ENCODE data around the gene SLC25A43. TPM values are rescaled to one million over a fixed set of nuclear protein-coding genes. Genes with fewer than 3 reads are reported as not detected.

The SLC25A43 gene
- total and polyA plus RNA-seq, 2 of the 8 experiments (the other 6 are each of a cell fraction or from before 2014, with no cell fraction given), result 3.1 to 5.8 TPM

- no peak overlapping the region for H2AK5ac ChIP-seq (ENCODE audit: low read depth, low read length)
- no peaks in the 10 kb centered on the region for H3K79me1 ChIP-seq (ENCODE audit: low read depth, low read length)
- ChIA-PET CTCF (ENCODE audit: partially characterized antibody) (interaction anchor here (0.7 to 2.2 kb wide), 9 partner anchors 9 to 267 kb away, joined by 3 to 11 read pairs (median 6); no protein-coding TSS in a partner anchor), POLR2A (ENCODE audit: partially characterized antibody) (interaction anchor here (1.3 to 1.7 kb wide), 2 partner anchors 9 to 20 kb away, joined by 6 read pairs; no protein-coding TSS in a partner anchor)
- peak overlapping the region; percentile 14; the same call in 1 of the 2 replicates for H4K8ac ChIP-seq (ENCODE audit: extremely low read depth, insufficient read depth, low read length)
- H3K23me2 ChIP-seq (ENCODE audit: low read depth, low read length), result no peaks in the 10 kb centered on the region
- no peaks in the 10 kb centered on the region for H3K79me2 ChIP-seq (ENCODE audit: control insufficient read depth in 1 of 2, insufficient read depth in 2 of 2, low read length in 2 of 2)
- no peak overlapping the region for H2BK120ac ChIP-seq (replicated peaks; ENCODE audit: low read depth, low read length)
- H2BK5ac ChIP-seq (ENCODE audit: low read depth, low read length), result no peak overlapping the region
- no peak overlapping the region for H3K14ac ChIP-seq (ENCODE audit: insufficient read length)
- no peak overlapping the region for H3K4ac ChIP-seq (replicated peaks; ENCODE audit: insufficient read length, low read depth, low read length)
- 100% methylated on average over 2 of the region's 2 CpGs; no CpG with 5 or more reads in 1 of the 2 experiments for WGBS, 2 experiments (ENCODE audit: extremely low coverage in 1 of 2, insufficient coverage in 1 of 2, insufficient read length in 1 of 2, insufficient replicate concordance in 2 of 2, low coverage in 1 of 2, low lambda C conversion rate in 2 of 2, missing lambda C conversion rate in 1 of 2)
- FAIRE-seq (no peak), DNase-seq (ENCODE audit: low read depth in 1 of 2, low spot score in 2 of 2) (no peak)
- no peak overlapping the region for H2BK15ac ChIP-seq (ENCODE audit: low read length)
- no peak overlapping the region for H3K4me3 ChIP-seq (ENCODE audit: extremely low read depth in 1 of 4, insufficient read depth in 2 of 4, low read depth in 3 of 4, low read length in 4 of 4)
- no peak overlapping the region for H3K27ac ChIP-seq (ENCODE audit: low read depth, low read length)
- no peaks in the 10 kb centered on the region for H3K27me3 ChIP-seq (replicated peaks in 1 of 4; ENCODE audit: control insufficient read depth in 3 of 4, extremely low read depth in 1 of 4, insufficient read depth in 3 of 4, low read length in 3 of 4)
- H3K4me1 ChIP-seq (replicated peaks in 1 of 4; ENCODE audit: control insufficient read depth in 3 of 4, insufficient read depth in 4 of 4, low read length in 3 of 4), result peaks cover 0 to 2% (median 0%) of the 10 kb centered on the region in 4 experiments; a peak in 1 of 7 replicates
- no peak overlapping the region for H4K91ac ChIP-seq (replicated peaks; ENCODE audit: insufficient read length, low read length)
- H2BK20ac ChIP-seq (ENCODE audit: low read length), result no peak overlapping the region
- no peak overlapping the region for H4K5ac ChIP-seq (ENCODE audit: insufficient read length, low read depth, low read length)
- H3K18ac ChIP-seq (ENCODE audit: extremely low read depth, low read length), result no peak overlapping the region
- H3K4me2 ChIP-seq (ENCODE audit: insufficient read depth in 1 of 2, low read depth in 2 of 2, low read length in 2 of 2), result no peak overlapping the region
- no peaks in the 10 kb centered on the region for H3K36me3 ChIP-seq (ENCODE audit: control insufficient read depth in 2 of 4, insufficient read depth in 4 of 4, low read length in 3 of 4)
- no peak overlapping the region for H2AFZ ChIP-seq (ENCODE audit: low read length)
- no peak overlapping the region for H2BK12ac ChIP-seq (ENCODE audit: low read depth, low read length)
- H3K56ac ChIP-seq (replicated peaks; ENCODE audit: insufficient read length, low read depth, low read length), result no peak overlapping the region
- no peak overlapping the region for H3K9ac ChIP-seq (replicated peaks in 1 of 4; ENCODE audit: extremely low read depth in 1 of 4, low read depth in 3 of 4, low read length in 3 of 4)
- H4K20me1 ChIP-seq (replicated peaks in 1 of 2; ENCODE audit: control insufficient read depth in 1 of 2, insufficient read depth in 2 of 2, low read length in 2 of 2), result no peaks in the 10 kb centered on the region
- H3K23ac ChIP-seq (ENCODE audit: insufficient read length), result no peak overlapping the region
- no peaks in the 10 kb centered on the region for H3K9me3 ChIP-seq (ENCODE audit: insufficient read depth in 2 of 2, low read depth in 1 of 2, low read length in 1 of 2)
- TF ChIP-seq RBBP5 (IDR thresholded peaks at IDR 0.05; ENCODE audit: borderline replicate concordance, low read depth, low read length), result no peak
- no peak for TF ChIP-seq JUND (IDR thresholded peaks at IDR 0.05; ENCODE audit: low read length)
- no peak for TF ChIP-seq SIRT6 (IDR thresholded peaks at IDR 0.05; ENCODE audit: low read length)
- TF ChIP-seq JUN (IDR thresholded peaks at IDR 0.05; ENCODE audit: low read depth, low read length), result no peak
- no peak for TF ChIP-seq SIN3A (conservative IDR thresholded peaks at IDR 0.05 in 1 of 2, IDR thresholded peaks at IDR 0.05 in 1 of 2; ENCODE audit: low read depth in 1 of 2, low read length in 2 of 2)
- TF ChIP-seq EZH2 (IDR thresholded peaks at IDR 0.05; ENCODE audit: low read depth, low read length, severe bottlenecking), result no peak
- TF ChIP-seq KDM5A (IDR thresholded peaks at IDR 0.05; ENCODE audit: low read length), result no peak
- no peak for TF ChIP-seq ATF3 (IDR thresholded peaks at IDR 0.05; ENCODE audit: insufficient read depth, low read depth, low read length)
- TF ChIP-seq ASH2L (IDR thresholded peaks at IDR 0.05; ENCODE audit: low read length), result no peak
- no peak for TF ChIP-seq TBP (IDR thresholded peaks at IDR 0.05; ENCODE audit: low read depth, low read length)
- no peak for TF ChIP-seq RXRA (IDR thresholded peaks at IDR 0.05; ENCODE audit: insufficient read depth, low read depth, low read length)
- no peak for TF ChIP-seq POLR2AphosphoS5 (IDR thresholded peaks at IDR 0.05; ENCODE audit: low read depth, low read length)
- TF ChIP-seq TAF1 (IDR thresholded peaks at IDR 0.05; ENCODE audit: low read depth, low read length), result no peak
- no peak for TF ChIP-seq NRF1 (IDR thresholded peaks at IDR 0.05; ENCODE audit: low read depth, low read length)
These were observed 104.3 kb downstream of the SLC25A43 start for GRCh38 chrX:119503484-119503861.
